HG03139 (cell line): Measurements from ENCODE around the gene IGFLR1.
A peak's percentile ranks its signal among the peaks of the same experiment; 100 is the strongest.

ENCODE experiments used
- ATAC-seq: cut with Tn5 transposase; IDR thresholded peaks from one replicate; pipeline ENCODE4 v1.9.1; 2021; ENCODE audit not compliant: unreplicated experiment

The IGFLR1 gene

GRCh38 chr19:35755550-35756376 is 13.5 kb upstream of the IGFLR1 start:
- no peak for ATAC-seq

- ATAC-seq: no peak
These were observed 12.9 kb upstream of the IGFLR1 start for GRCh38 chr19:35755131-35755549.

- ATAC-seq: no peak
These were observed 12.3 kb upstream of the IGFLR1 start for GRCh38 chr19:35754370-35755130.

- ATAC-seq: no peak
These were observed 11.6 kb upstream of the IGFLR1 start for GRCh38 chr19:35753634-35754369.

- ATAC-seq: no peak
These were observed 10.6 kb upstream of the IGFLR1 start for GRCh38 chr19:35752746-35753350.

- ATAC-seq: no peak
These were observed 9.8 kb upstream of the IGFLR1 start for GRCh38 chr19:35751839-35752745.

- no peak for ATAC-seq
These were observed 7.9 kb upstream of the IGFLR1 start for GRCh38 chr19:35750167-35750566.

GRCh38 chr19:35748106-35749020 is 6.1 kb upstream of the IGFLR1 start, which contains the start of gene LIN37:
Gene LIN37 (plus strand): TSS chr19:35748576. CDS start chr19:35748725, 149 bp downstream.
- ATAC-seq: peak; percentile 62

- no peak for ATAC-seq
These were observed 4.3 kb upstream of the IGFLR1 start for GRCh38 chr19:35746531-35746930.

- no peak for ATAC-seq
These were observed 3.8 kb upstream of the IGFLR1 start for GRCh38 chr19:35746087-35746462.

GRCh38 chr19:35745328-35746086 is 3.3 kb upstream of the IGFLR1 start, which contains the start of the genes PSENEN and U2AF1L4:
Gene PSENEN (plus strand): TSS chr19:35745651. CDS start chr19:35745931, 280 bp downstream.
Gene U2AF1L4 (minus strand): TSS chr19:35745418. CDS start chr19:35745391, 27 bp downstream.
- peak; percentile 35 for ATAC-seq

- no peak for ATAC-seq
These were observed 2.4 kb upstream of the IGFLR1 start for GRCh38 chr19:35744430-35745327.

GRCh38 chr19:35743640-35744429 is 1.6 kb upstream of the IGFLR1 start:
- ATAC-seq: no peak

GRCh38 chr19:35741203-35741515 is 1.1 kb downstream of the IGFLR1 start:
- ATAC-seq: no peak

- ATAC-seq: peak; percentile 46
These were observed 1.6 kb downstream of the IGFLR1 start for GRCh38 chr19:35740423-35741202.

- ATAC-seq: no peak
These were observed 2.2 kb downstream of the IGFLR1 start for GRCh38 chr19:35740108-35740422.
